Naive thymus-derived CD4-positive, alpha-beta T cell (primary cell): ENCODE data around the gene TMEM98. TPM values are rescaled to one million over a fixed set of nuclear protein-coding genes. Genes with fewer than 3 reads are reported as not detected.

Experiments
- ATAC-seq: fragments of 150-1000 bp; cut with Tn5 transposase; 2 replicates; pipeline ENCODE4 v1.10.0; 2021; ENCODE audit warnings: mild to moderate bottlenecking, moderate library complexity
- CTCF ChIA-PET: fragments of 350-600 bp; sonication (Branson Sonifier 250); formaldehyde crosslinking; loops from one replicate; lab custom pipeline; 2021; ENCODE audit warnings: antibody characterized with exemption; lab: Charles Lee
- POLR2A ChIA-PET: fragments of 350-600 bp; sonication (Branson Sonifier 250); formaldehyde crosslinking; loops from one replicate; lab custom pipeline; 2021; ENCODE audit warnings: antibody characterized with exemption, inconsistent platforms; lab: Charles Lee
- DNase-seq, 9 donors: peaks; one replicate each; pipeline versions ENCODE4 v3.0.0 to v3.0.0-alpha.2; 2020 to 2022; ENCODE audit warnings: mixed read lengths in 1 of 9
- H3K27ac ChIP-seq: one replicate; pipeline ENCODE4 v1.7.0; 2013; ENCODE audit warnings: mild to moderate bottlenecking, low read depth, low read length, moderate library complexity
- H3K27me3 ChIP-seq, 2 donors: one replicate each; pipeline ENCODE4 v1.7.0; 2013; ENCODE audit warnings: low read length in 2 of 2, mild to moderate bottlenecking in 2 of 2, moderate library complexity in 2 of 2; ENCODE audit not compliant: control insufficient read depth in 2 of 2, insufficient read depth in 2 of 2
- H3K36me3 ChIP-seq, 3 experiments: 1 replicate in 2 of 3; 2 replicates in 1 of 3; pipeline ENCODE4 v1.7.0; 2013; ENCODE audit warnings: low read length in 3 of 3, mild to moderate bottlenecking in 3 of 3, moderate library complexity in 1 of 3; ENCODE audit not compliant: insufficient read depth in 3 of 3, control insufficient read depth in 2 of 3
- H3K4me1 ChIP-seq, 2 donors: one replicate each; pipeline ENCODE4 v1.7.0; 2013; ENCODE audit warnings: low read length in 2 of 2, mild to moderate bottlenecking in 2 of 2, moderate library complexity in 1 of 2; ENCODE audit not compliant: control insufficient read depth in 2 of 2, insufficient read depth in 2 of 2
- H3K4me3 ChIP-seq: 2 replicates; pipeline ENCODE4 v1.7.0; 2013; ENCODE audit warnings: mild to moderate bottlenecking, low read length
- H3K9me3 ChIP-seq, 3 experiments: 1 replicate in 2 of 3; 2 replicates in 1 of 3; pipeline ENCODE4 v1.7.0; 2013; ENCODE audit warnings: low read length in 3 of 3; ENCODE audit not compliant: control insufficient read depth in 2 of 3
- H3K27ac Mint-ChIP-seq, 9 donors: one replicate each; pipeline ENCODE4 v1.8.0; 2020 to 2022; ENCODE audit warnings: mixed read lengths in 9 of 9, mild to moderate bottlenecking in 8 of 9, moderate library complexity in 5 of 9, inconsistent platforms in 2 of 9
- H3K27me3 Mint-ChIP-seq, 5 donors: one replicate each; pipeline ENCODE4 v1.8.0; 2021 to 2022; ENCODE audit warnings: mixed read lengths in 5 of 5, mild to moderate bottlenecking in 1 of 5
- H3K36me3 Mint-ChIP-seq, 5 donors: one replicate each; pipeline ENCODE4 v1.8.0; 2020 to 2022; ENCODE audit warnings: mixed read lengths in 5 of 5, mild to moderate bottlenecking in 3 of 5, inconsistent platforms in 1 of 5
- H3K4me1 Mint-ChIP-seq, 7 donors: one replicate each; pipeline ENCODE4 v1.8.0; 2020 to 2022; ENCODE audit warnings: mixed read lengths in 7 of 7, mild to moderate bottlenecking in 3 of 7, inconsistent platforms in 1 of 7
- H3K4me3 Mint-ChIP-seq, 10 donors: one replicate each; pipeline ENCODE4 v1.8.0; 2020 to 2022; ENCODE audit warnings: mild to moderate bottlenecking in 10 of 10, mixed read lengths in 10 of 10, moderate library complexity in 6 of 10, inconsistent platforms in 2 of 10
- H3K9me3 Mint-ChIP-seq, 11 donors: one replicate each; pipeline ENCODE4 v1.8.0; 2020 to 2022; ENCODE audit warnings: mixed read lengths in 11 of 11, mild to moderate bottlenecking in 4 of 11, inconsistent platforms in 1 of 11, moderate library complexity in 1 of 11
- intact Hi-C, 2 donors: fragments of 100-400 bp; cut with micrococcal nuclease; formaldehyde crosslinking; loops; one replicate each; pipeline ENCODE4 v1.15.1; 2023
- polyA plus RNA-seq, 2 donors: library from polyadenylated mRNA; unstranded; fragments of 300-500 nt; fragmentation: Illumina TruSeq; gene quantifications; one replicate each; pipeline ENCODE4 v1.2.3, GENCODE V29; 2021
- total RNA-seq, 6 experiments: library from RNA in 5 of 6; stranded (reverse) in 5 of 6; gene quantifications; 1 replicate in 5 of 6; 2 replicates in 1 of 6; pipeline ENCODE4 v1.2.3 and lab custom pipeline; 2021 to 2026

Gene TMEM98
- total and polyA plus RNA-seq, 7 experiments from 2014 or later: 0.73 to 1.6 TPM; not detected in 5

DNA sequence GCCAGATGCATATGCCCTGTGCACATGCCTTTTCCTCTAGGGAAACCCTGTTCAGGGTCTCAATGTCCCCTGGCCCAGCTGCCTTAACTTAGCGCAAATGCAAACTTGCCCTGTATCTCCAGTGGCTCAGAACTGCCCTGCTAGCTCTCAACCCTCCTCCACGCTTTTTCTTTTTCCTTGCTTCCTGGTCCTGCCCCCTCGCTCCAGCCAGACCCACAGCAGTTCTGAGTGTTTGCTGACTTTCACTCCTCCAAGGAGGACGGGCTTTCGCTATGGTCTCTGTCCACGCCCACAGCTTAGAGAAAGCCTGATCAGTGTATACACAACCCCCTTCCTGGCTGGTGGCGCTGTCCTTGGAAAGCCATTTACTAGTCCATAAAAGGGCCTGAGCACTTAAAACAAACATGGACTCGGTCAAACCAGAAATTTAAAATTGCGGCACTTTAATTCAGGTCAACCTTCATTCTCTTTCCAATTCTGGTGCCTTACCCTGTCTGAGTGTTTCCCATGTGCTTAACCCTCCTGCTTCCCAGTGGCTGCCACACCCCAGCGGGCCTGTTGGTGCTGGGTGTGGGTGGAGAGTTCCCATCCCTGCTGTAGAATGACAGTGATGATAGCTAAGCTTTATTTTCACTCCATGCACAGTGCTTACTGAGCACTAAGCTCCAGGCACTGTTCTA lies 15.6 kb upstream of the TMEM98 start:
- intact Hi-C loops: no loop called here
- ATAC-seq: no peak
- no peaks in the 10 kb centered on the region for H3K27me3 ChIP-seq
- H3K27ac ChIP-seq: no peak overlapping the region
- no peaks in the 10 kb centered on the region for H3K4me1 ChIP-seq
- Mint-ChIP-seq H3K27me3 (peaks cover 3 to 13% (median 9%) of the 10 kb centered on the region in 5 donors), H3K9me3 (peaks cover 0 to 7% (median 0%) of the 10 kb centered on the region in 11 donors), H3K4me1 (peaks cover 0 to 23% (median 0%) of the 10 kb centered on the region in 7 donors), H3K36me3 (no peaks in the 10 kb centered on the region), H3K4me3 (no peak overlapping the region), H3K27ac (no peak overlapping the region)
- ChIA-PET POLR2A (no interaction called here), CTCF (no interaction called here)
- no peaks in the 10 kb centered on the region for H3K9me3 ChIP-seq
- H3K4me3 ChIP-seq: no peak overlapping the region
- no peaks in the 10 kb centered on the region for H3K36me3 ChIP-seq
- no peak for DNase-seq

DNA sequence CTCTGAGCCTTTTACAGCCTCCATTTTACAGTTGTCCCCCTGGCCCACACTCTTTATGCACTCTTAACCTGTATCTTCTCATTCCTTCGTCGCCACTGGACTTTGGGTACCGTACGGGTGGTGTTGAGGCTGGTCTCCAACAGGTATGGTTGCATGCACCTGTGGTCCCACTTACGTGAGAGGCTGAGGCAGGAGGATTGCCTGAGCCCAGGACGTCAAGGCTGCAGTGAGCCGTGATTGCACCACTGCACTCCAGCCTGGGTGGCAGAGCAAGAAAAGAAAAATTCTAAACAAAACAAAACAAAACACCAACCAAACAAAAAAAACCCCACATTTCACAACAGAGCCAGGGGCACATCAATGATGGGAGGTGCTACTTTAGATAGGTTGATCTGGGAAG lies 14.4 kb upstream of the TMEM98 start:
- no peak overlapping the region for H3K4me3 Mint-ChIP-seq
- H3K4me1 Mint-ChIP-seq: peaks cover 0 to 29% (median 0%) of the 10 kb centered on the region in 7 donors
- Histone ChIP-seq H3K4me3 (no peak overlapping the region), H3K27me3 (no peaks in the 10 kb centered on the region), H3K4me1 (no peaks in the 10 kb centered on the region), H3K36me3 (no peaks in the 10 kb centered on the region), H3K9me3 (no peaks in the 10 kb centered on the region), H3K27ac (no peak overlapping the region)
- H3K36me3 Mint-ChIP-seq: no peaks in the 10 kb centered on the region
- ChIA-PET POLR2A (no interaction called here), CTCF (no interaction called here)
- ATAC-seq: no peak
- peaks cover 0 to 11% (median 8%) of the 10 kb centered on the region in 5 donors for H3K27me3 Mint-ChIP-seq
- H3K9me3 Mint-ChIP-seq: peaks cover 0 to 7% (median 0%) of the 10 kb centered on the region in 11 donors
- DNase-seq: no peak
- intact Hi-C loops: no loop called here
- H3K27ac Mint-ChIP-seq: no peak overlapping the region

DNA sequence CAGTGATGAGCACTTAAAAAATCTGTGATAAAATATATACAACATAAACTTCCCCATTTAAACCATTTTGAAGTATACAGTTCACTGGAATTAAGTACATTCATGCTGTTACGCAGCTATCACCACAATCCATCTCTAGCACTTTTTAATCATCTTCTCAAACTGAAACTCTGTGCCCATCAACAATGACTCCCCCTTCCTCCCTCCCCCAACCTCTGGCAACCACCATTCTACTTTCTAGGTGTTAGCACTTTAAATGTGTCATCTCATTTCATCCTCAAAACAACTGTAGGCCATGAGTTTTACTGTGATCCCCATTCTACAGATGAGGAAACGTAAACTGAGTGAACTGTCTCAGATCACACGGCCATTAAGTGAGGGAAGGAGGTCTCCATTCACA lies 13.8 kb upstream of the TMEM98 start:
- H3K36me3 ChIP-seq: no peaks in the 10 kb centered on the region
- Mint-ChIP-seq H3K27ac (no peak overlapping the region), H3K4me1 (peaks cover 0 to 29% (median 0%) of the 10 kb centered on the region in 7 donors), H3K27me3 (peaks cover 0 to 11% (median 5%) of the 10 kb centered on the region in 5 donors), H3K9me3 (peaks cover 0 to 7% (median 0%) of the 10 kb centered on the region in 11 donors), H3K36me3 (no peaks in the 10 kb centered on the region), H3K4me3 (no peak overlapping the region)
- H3K27ac ChIP-seq: no peak overlapping the region
- DNase-seq (no peak), ATAC-seq (no peak)
- POLR2A ChIA-PET: no interaction called here
- no peaks in the 10 kb centered on the region for H3K9me3 ChIP-seq
- H3K27me3 ChIP-seq: no peaks in the 10 kb centered on the region
- CTCF ChIA-PET: no interaction called here
- intact Hi-C loops: no loop called here
- no peak overlapping the region for H3K4me3 ChIP-seq
- H3K4me1 ChIP-seq: no peaks in the 10 kb centered on the region

DNA sequence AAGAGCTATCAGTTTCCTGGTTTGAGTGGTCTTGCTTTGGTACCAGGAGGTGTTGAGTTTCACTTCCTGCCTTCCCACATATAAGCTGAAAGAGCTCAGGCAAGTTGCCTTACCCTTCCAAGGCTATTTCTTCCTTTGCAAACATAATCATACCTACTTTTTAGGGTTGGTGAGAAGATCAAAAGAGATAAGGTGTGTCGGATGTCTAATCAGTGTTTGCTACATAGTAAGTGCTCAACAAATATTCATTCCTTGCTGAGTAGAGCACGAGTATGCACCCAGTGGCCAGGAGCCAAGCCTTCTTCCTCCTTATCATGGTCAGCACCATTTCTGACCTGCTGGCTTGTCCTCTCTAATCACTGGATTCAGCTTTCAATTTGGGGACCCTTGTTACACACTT lies 12.7 kb upstream of the TMEM98 start:
- H3K27ac Mint-ChIP-seq: peak overlapping the region in 1 of 9 donors; percentile 8
- Histone ChIP-seq H3K4me1 (no peaks in the 10 kb centered on the region), H3K27ac (no peak overlapping the region), H3K9me3 (no peaks in the 10 kb centered on the region), H3K27me3 (no peaks in the 10 kb centered on the region), H3K36me3 (no peaks in the 10 kb centered on the region), H3K4me3 (no peak overlapping the region)
- ATAC-seq: no peak
- intact Hi-C loops: no loop called here
- no peak for DNase-seq
- POLR2A ChIA-PET: no interaction called here
- CTCF ChIA-PET: interaction anchor here (1.6 kb wide), 1 partner anchor 38 kb away, joined by 5 read pairs; the partner anchor contains the start of gene MYO1D
- peak overlapping the region in 1 of 10 donors; percentile 9 for H3K4me3 Mint-ChIP-seq
- H3K27me3 Mint-ChIP-seq: peaks cover 0 to 8% (median 4%) of the 10 kb centered on the region in 5 donors
- H3K9me3 Mint-ChIP-seq: peaks cover 0 to 7% (median 0%) of the 10 kb centered on the region in 11 donors
- peaks cover 0 to 29% (median 0%) of the 10 kb centered on the region in 7 donors for H3K4me1 Mint-ChIP-seq
- no peaks in the 10 kb centered on the region for H3K36me3 Mint-ChIP-seq

DNA sequence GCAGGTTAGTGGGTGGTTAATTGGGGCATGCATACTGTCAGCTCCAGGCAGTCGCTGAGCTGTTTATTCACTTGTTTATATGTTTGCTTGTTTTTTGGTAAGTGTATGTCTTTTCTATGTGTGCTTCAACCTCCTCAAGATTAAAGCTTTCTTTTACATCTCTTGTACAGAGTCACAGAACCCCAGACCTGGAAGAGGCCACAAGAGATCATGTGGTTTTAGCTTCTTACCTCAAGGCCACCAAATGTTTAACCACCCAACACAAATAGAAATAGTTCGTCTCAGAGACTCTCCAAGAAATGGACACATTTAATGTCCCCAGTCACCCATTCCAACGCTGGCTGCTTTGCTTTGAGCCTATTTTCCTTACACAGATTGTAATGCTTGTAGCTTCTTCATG lies 11.8 kb upstream of the TMEM98 start:
- DNase-seq: no peak
- H3K36me3 Mint-ChIP-seq: no peaks in the 10 kb centered on the region
- H3K4me3 Mint-ChIP-seq: peak overlapping the region in 1 of 10 donors; percentile 16
- no peaks in the 10 kb centered on the region for H3K27me3 ChIP-seq
- H3K27ac Mint-ChIP-seq: no peak overlapping the region
- peaks cover 0 to 7% (median 0%) of the 10 kb centered on the region in 11 donors for H3K9me3 Mint-ChIP-seq
- H3K9me3 ChIP-seq: no peaks in the 10 kb centered on the region
- ATAC-seq: no peak
- no peak overlapping the region for H3K4me3 ChIP-seq
- intact Hi-C loops: no loop called here
- no peak overlapping the region for H3K27ac ChIP-seq
- peaks cover 0 to 29% (median 0%) of the 10 kb centered on the region in 7 donors for H3K4me1 Mint-ChIP-seq
- ChIA-PET CTCF (interaction anchor here (1.6 kb wide), 1 partner anchor 39 kb away, joined by 5 read pairs; the partner anchor contains the start of gene MYO1D), POLR2A (interaction anchor here (1.0 kb wide), 1 partner anchor 61 kb away, joined by 4 read pairs; no protein-coding TSS in a partner anchor)
- H3K36me3 ChIP-seq: no peaks in the 10 kb centered on the region
- no peaks in the 10 kb centered on the region for H3K4me1 ChIP-seq
- H3K27me3 Mint-ChIP-seq: peaks cover 0 to 8% (median 4%) of the 10 kb centered on the region in 5 donors

DNA sequence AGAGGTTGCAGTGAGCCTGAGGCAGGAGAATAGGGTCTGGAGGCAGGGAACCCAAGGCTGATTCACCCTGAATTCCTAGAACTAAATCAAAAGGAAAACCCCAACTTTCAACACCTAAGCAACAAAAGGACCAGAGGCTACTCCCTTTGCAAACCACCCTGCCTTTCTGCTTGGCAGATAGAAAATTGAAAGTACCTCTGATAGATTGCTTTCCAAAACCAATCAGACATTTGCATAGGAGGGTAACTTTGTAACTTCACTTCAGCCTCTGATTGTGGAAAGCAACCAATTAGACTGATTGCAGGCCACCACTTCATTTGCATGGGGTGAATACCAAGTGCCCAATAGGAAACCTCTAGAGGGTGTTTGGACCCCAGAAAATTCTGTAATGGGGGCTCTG lies 10.9 kb upstream of the TMEM98 start:
- peaks cover 0 to 6% (median 4%) of the 10 kb centered on the region in 5 donors for H3K27me3 Mint-ChIP-seq
- no peak for DNase-seq
- H3K9me3 ChIP-seq: no peaks in the 10 kb centered on the region
- no peak overlapping the region for H3K4me3 Mint-ChIP-seq
- H3K4me1 ChIP-seq: no peaks in the 10 kb centered on the region
- no peaks in the 10 kb centered on the region for H3K36me3 ChIP-seq
- H3K36me3 Mint-ChIP-seq: no peaks in the 10 kb centered on the region
- H3K27ac Mint-ChIP-seq: no peak overlapping the region
- no peak overlapping the region for H3K4me3 ChIP-seq
- H3K27me3 ChIP-seq: no peaks in the 10 kb centered on the region
- POLR2A ChIA-PET: no interaction called here
- CTCF ChIA-PET: no interaction called here
- no peak for ATAC-seq
- peaks cover 0 to 29% (median 0%) of the 10 kb centered on the region in 7 donors for H3K4me1 Mint-ChIP-seq
- intact Hi-C loops: no loop called here
- peaks cover 0 to 7% (median 0%) of the 10 kb centered on the region in 11 donors for H3K9me3 Mint-ChIP-seq
- H3K27ac ChIP-seq: no peak overlapping the region
